HG03064 (cell line): Measurements from ENCODE around the gene SRRD.
"Not testable (repeated sequence)": the region's sequence is repeated elsewhere in the genome, so short reads cannot be mapped to it uniquely, and the experiment has no call there.

Experiments used
- ATAC-seq: cut with Tn5 transposase; IDR thresholded peaks from one replicate; pipeline ENCODE4 v1.9.1; 2021; ENCODE audit warnings: low read depth; ENCODE audit not compliant: unreplicated experiment

Gene SRRD

GRCh38 chr22:26483439-26484359 is at the start of gene SRRD, which contains the start of gene HPS4:
TSS of gene SRRD (plus strand) at chr22:26483877. CDS start at chr22:26483891, 14 bp downstream.
TSS of gene HPS4 (minus strand) at chr22:26483783. CDS start at chr22:26481762, 2,021 bp downstream.
- peak; percentile 50 for ATAC-seq

GRCh38 chr22:26435327-26436093 is 48.2 kb upstream of the SRRD start:
- ATAC-seq, result no peak

GRCh38 chr22:26436903-26437515 is 46.7 kb upstream of the SRRD start:
- no peak for ATAC-seq

- no peak for ATAC-seq
Measured at GRCh38 chr22:26437694-26438392, 45.8 kb upstream of the SRRD start.

GRCh38 chr22:26438776-26439175 is 44.9 kb upstream of the SRRD start:
- ATAC-seq, result not testable (repeated sequence)

DNA sequence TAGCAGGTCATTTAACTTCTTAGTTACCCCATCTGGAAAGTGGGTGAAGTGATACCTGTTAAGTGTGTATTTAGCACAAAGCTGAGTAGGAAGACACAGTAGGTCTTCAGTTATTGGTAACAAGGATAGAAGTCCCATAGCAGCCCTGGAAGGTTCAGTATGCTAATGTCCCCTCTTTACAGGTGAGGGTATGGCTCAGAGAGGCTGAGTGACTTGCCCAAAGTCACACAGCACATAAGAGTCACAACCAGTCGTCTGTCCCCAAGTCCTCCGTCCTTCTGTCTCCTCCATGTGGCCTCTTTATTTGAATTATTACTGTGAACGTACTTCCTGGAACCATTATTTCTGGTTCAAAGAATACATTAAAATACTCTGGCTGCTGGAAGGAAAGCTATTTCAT is 44.1 kb upstream of the SRRD start:
- ATAC-seq, result no peak

DNA sequence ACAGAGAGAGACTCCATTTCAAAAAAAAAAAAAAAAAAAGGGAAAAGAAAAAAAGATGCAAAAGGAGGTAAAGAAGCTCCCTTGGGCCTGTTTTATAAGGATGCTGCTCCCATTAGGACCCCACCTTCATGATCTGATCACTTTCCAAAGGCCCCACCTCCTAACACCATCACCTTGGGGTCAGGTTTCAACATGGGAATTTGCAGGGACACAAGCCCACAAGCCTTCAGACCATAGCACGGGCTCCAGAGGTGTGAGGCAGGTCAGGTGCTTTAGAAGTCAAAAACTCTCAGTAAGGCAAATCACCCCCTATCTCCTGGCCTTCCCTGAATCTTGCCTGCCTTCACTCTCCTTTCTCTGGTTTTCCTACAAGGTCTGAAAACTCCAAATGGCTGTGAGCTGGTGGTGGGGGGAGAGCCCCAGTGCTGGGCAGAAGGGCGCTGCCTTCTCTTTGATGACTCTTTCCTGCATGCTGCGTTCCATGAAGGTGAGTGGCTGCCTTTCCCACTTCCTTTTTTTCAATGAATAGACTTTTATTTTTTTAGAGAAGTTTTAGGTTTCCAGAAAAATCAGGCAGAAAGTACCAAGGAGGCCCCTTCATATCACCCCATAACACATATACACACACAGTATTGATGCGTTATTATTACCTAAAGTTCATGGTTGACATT is 41.5 kb upstream of the SRRD start:
- ATAC-seq, result no peak

DNA sequence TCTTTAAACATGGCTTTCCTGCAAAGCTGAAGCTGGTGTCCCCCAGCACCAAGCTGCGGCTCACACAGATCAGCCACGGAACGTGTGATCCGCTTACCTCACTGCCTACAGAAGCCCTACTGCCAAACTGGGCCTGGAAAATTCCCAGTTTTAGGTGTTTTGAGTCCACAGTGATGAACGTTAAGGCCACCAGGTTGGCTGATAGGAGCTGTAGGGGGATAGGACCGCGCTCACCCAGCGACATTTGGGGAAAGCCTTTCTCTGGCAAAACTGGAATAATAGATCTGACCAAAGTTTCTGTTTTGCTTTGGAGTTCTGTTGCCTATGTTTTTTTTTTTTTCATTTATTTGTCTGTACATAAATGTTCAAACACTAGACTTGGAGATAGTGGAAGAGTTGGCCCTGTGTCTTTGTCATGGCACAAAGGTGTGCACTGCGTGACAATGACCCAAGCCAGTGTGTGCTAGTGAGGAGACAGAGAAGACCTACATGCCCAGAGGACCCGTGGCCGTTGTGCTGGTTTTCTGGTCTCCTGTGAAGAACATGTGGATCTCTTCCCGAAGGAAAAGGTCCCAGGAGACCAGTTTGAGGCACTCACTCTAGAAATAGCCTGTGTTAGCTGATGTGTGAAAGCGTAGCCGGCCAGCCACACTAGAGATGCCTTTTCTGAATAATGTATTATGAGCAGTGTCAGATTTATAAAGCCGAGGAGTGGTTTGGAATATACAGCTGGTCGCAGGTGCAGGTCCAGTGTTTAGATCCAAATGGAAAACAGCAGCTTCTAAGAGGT is 39.6 kb upstream of the SRRD start:
- ATAC-seq, result no peak

DNA sequence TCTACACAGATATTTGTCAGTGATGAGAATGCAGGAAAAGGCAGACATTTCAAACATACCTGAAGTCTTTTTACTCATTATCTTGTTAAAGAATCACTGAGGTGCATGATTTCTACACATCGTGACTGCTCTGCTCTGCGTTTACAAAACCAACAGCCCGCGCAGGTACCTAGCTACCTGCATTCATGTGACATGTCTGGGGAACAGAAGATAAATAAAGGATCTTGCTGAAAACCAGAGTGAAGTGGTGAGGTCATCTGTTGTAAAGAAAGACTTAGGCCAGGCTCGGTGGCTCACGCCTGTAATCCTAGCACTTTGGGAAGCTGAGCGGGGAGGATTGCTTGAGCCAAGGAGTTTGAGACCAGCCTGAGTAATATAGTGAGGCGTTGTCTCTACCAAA is 38.9 kb upstream of the SRRD start:
- no peak for ATAC-seq

DNA sequence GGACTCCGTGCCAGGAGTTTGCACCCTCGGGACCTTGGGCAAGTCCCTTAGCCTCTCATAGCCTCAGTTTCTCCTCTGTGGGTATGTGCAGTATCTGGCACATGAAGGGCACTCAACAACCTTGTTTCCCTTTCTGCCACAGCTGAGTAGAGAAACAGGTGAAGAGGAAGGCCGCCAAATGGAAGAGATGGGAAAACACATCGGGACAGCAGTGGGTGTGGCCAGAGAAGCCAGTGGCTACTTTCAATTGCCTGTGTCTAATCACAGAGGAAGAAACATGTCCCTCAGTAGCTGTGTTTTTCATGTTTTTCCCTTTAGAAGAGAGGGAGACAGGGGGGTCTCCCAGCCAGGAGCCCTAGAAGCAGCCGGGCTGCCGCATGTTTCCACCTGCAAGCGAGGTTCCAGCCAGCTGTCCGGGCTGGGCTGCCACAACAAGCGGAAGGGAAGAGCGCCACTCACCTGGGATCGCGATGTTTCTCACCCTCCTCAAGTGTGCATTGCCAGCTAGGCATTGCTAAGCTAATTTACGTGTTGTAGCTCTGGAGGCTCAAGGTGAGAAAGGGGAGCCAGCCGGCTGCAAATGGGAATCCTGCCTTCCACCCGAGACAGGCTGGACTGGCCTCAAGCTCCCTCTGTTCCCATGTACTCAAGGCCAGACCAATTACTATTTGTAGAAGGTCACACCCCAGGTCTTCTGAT is 38.0 kb upstream of the SRRD start:
- no peak for ATAC-seq

DNA sequence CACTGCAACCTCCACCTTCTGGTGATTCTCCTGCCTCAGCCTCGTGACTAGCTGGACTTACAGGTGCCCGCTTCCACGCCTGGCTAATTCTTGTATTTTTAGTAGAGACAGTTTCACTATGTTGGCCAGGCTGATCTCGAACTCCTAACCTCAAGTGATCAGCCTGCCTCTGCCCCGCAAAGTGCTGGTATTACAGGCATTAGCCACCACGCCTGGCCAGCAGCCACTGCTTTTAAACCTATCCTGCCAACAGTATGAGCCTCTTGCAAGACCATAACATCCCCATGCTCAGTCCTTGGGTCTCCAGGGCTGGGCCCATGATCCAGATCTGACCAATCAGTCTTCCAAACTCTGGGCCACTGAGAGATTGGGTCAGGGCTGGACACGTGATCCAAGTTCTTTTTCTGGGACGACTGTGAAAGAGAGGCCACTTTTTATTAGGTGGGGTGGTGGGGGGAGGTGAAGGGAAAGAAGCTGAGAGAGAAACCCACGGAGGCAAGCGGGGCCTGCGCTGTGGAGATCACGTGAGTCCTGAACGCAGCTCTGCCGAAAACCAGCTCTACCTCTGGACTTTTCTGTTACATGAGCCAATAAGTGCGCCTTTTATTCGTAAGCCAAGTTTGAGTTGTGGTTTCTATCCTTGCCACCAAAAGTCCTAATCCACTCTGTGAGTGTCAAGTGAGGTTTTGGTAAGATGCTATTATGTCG is 36.7 kb upstream of the SRRD start:
- ATAC-seq, result no peak

DNA sequence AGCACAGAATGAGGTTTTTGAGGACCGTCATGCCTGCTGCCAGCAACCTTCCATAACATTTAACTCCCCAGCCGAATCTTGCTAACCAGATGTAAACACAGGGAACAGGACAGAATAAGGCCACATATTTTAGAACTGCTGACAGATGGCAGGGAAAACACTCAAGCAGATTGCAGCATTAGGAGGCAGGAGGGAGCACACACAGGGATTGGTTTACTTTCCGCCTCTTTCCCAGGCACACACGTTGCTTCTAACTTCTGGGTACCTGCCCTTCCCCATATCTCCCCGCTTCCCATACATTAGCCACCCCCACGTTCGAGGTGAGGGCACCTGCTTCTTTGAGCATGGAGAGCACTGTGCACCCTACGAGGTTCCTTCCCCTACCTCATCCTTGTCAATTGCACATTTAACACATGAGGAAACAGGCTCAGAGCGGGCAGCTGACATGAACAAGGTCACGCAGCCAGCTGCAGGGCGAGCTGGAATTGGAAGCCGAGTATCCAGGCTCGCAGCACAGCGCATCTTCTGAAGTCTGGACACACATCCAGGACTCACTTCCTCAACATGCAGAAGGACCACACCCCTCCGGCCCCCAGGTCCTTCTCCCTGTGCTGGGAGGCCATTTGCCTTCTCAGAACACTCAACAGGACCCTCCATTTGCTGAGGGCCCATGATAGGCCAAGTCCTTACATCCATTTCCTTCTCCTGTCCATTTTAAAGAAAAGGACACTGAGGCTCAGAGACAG is 35.9 kb upstream of the SRRD start:
- no peak for ATAC-seq

GRCh38 chr22:26448334-26448733 is 35.3 kb upstream of the SRRD start:
- no peak for ATAC-seq

GRCh38 chr22:26448941-26449340 is 34.7 kb upstream of the SRRD start:
- no peak for ATAC-seq

- no peak for ATAC-seq
Measured at GRCh38 chr22:26450453-26451185, 33.1 kb upstream of the SRRD start.

- ATAC-seq, result no peak
Measured at GRCh38 chr22:26452236-26453016, 31.3 kb upstream of the SRRD start.
